HL-60 (cell line): ENCODE results near the gene MRI1.

ENCODE experiments used
- CTCF ChIP-seq: IDR thresholded peaks from one replicate; pipeline ENCODE4 v1.5.1; 2011; ENCODE audit warnings: low read length, control low read depth, inconsistent platforms; ENCODE audit not compliant: insufficient read depth
- GABPA ChIP-seq: IDR thresholded peaks from 2 replicates; pipeline ENCODE4 v1.6.1; 2012; ENCODE audit warnings: low read depth
- POLR2AphosphoS5 ChIP-seq: IDR thresholded peaks from 2 replicates; pipeline ENCODE4 v1.6.1; 2012; ENCODE audit warnings: low read depth
- REST ChIP-seq: IDR thresholded peaks from 2 replicates; pipeline ENCODE4 v1.6.1; 2012; ENCODE audit warnings: low read depth; ENCODE audit not compliant: insufficient replicate concordance

- no peak for TF ChIP-seq CTCF
- no peak for TF ChIP-seq POLR2AphosphoS5
- no peak for TF ChIP-seq REST
- TF ChIP-seq GABPA: no peak
Observed at GRCh38 chr19:13766095-13766481, 1.8 kb downstream of the MRI1 start.
